ENCODE data around the gene PAQR4.

Gene PAQR4

DNA sequence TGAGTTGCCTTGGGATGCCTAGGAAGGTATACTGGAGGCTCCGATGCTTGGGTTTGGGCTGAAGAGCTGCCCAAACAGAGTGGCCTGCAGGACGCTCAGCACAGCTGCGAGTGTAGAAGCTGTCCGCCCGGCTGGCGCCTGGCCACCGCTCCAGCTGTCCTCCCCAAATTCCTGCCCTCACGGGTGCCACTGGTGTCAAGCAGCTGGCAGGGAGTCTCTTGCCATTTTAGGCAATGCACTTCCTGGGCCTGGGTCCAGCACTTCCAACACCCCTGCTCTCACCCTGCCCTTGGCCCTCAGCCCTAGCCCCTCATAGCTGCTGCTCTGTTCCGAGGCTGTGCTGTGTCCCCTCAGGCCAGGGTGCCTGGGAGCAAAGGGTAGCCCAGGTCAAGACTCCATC is 16.3 kb downstream of the PAQR4 start:
- peaks cover 3% of the 10 kb centered on the region; the same call in 1 of the 2 replicates for H3K27me3 ChIP-seq (ENCODE audit: low read depth)
- H3K9me3 ChIP-seq: no peaks in the 10 kb centered on the region

GRCh38 chr16:2985893-2986355 is 16.8 kb downstream of the PAQR4 start:
- peaks cover 3% of the 10 kb centered on the region; the same call in 1 of the 2 replicates for H3K27me3 ChIP-seq (ENCODE audit: low read depth)
- in situ Hi-C loops (cut with MboI; ENCODE audit: low sequenced_read_pairs): no loop called here
- H3K9me3 ChIP-seq: no peaks in the 10 kb centered on the region
- H3K4me3 ChIP-seq: no peak overlapping the region
- no peak for DNase-seq (ENCODE audit: low spot score in 2 of 2)
- no peaks in the 10 kb centered on the region for H3K36me3 ChIP-seq (replicated peaks)
- H3K4me1 ChIP-seq: peaks cover 17% of the 10 kb centered on the region

More for the DNA sequence above, 16.3 kb downstream of the PAQR4 start:
- no peak for DNase-seq (ENCODE audit: low spot score in 2 of 2)
- Histone ChIP-seq H3K36me3 (replicated peaks) (no peaks in the 10 kb centered on the region), H3K4me3 (no peak overlapping the region), H3K4me1 (peaks cover 21% of the 10 kb centered on the region)
- in situ Hi-C loops (cut with MboI; ENCODE audit: low sequenced_read_pairs): no loop called here

GRCh38 chr16:2986623-2987188 is 17.6 kb downstream of the PAQR4 start:
- H3K27me3 ChIP-seq (ENCODE audit: low read depth): peaks cover 3% of the 10 kb centered on the region; the same call in 1 of the 2 replicates
- DNase-seq (ENCODE audit: low spot score in 2 of 2): no peak
- H3K4me3 ChIP-seq: no peak overlapping the region
- H3K9me3 ChIP-seq: no peaks in the 10 kb centered on the region
- no peaks in the 10 kb centered on the region for H3K36me3 ChIP-seq (replicated peaks)
- peaks cover 9% of the 10 kb centered on the region for H3K4me1 ChIP-seq
- in situ Hi-C loops (cut with MboI; ENCODE audit: low sequenced_read_pairs): no loop called here

DNA sequence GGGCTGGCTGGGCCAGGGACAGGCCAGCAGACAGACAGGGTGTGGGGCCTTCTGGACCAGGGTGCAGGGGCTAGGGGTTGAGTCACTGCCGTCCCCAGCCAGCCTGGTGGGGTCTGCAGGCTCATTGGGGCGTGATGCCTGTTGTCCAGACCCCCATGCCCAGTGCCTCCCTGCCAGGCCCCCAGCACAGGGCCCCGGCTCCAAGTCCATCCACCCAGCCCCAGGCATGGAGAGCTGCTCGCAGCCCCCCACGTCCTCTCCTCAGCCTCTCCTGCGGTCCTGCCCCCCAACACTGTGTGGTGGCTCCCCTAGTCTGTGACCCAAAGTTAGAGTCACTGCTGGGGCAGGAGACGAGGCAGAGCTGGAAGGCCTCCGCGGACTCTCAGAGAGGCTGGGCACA is 18.1 kb downstream of the PAQR4 start:
- Histone ChIP-seq H3K4me3 (no peak overlapping the region), H3K4me1 (peaks cover 7% of the 10 kb centered on the region), H3K9me3 (no peaks in the 10 kb centered on the region), H3K27me3 (ENCODE audit: low read depth) (peaks cover 3% of the 10 kb centered on the region; the same call in 1 of the 2 replicates), H3K36me3 (replicated peaks) (no peaks in the 10 kb centered on the region)
- DNase-seq (ENCODE audit: low spot score in 2 of 2): no peak
- in situ Hi-C loops (cut with MboI; ENCODE audit: low sequenced_read_pairs): no loop called here

DNA sequence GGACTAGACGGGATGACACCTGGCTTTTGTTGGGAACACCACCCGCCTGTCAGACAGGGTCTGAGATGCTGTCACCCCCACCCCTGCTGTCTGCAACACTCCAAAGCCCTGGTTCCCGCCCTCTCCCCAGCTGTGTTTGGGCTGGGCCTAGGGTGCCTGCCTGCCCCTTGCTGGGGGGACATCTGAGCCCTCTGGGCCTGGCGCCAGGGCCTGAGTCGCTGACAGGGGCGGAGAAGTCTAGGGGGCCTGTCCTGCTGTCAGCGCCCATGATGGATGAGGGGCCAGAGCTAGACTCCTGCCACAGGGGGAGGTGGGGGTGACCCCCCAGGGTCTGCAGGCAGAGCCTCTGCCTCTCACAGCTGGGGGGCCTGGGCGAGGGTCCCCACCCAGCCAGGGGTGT is 18.7 kb downstream of the PAQR4 start:
- Histone ChIP-seq H3K27me3 (ENCODE audit: low read depth) (peaks cover 3% of the 10 kb centered on the region; the same call in 1 of the 2 replicates), H3K4me3 (no peak overlapping the region), H3K9me3 (no peaks in the 10 kb centered on the region), H3K4me1 (peaks cover 7% of the 10 kb centered on the region), H3K36me3 (replicated peaks) (no peaks in the 10 kb centered on the region)
- in situ Hi-C loops (cut with MboI; ENCODE audit: low sequenced_read_pairs): no loop called here
- DNase-seq (ENCODE audit: low spot score in 2 of 2): no peak

GRCh38 chr16:2988590-2989099 is 19.5 kb downstream of the PAQR4 start:
- Histone ChIP-seq H3K4me1 (peaks cover 4% of the 10 kb centered on the region), H3K27me3 (ENCODE audit: low read depth) (peaks cover 3% of the 10 kb centered on the region; the same call in 1 of the 2 replicates), H3K4me3 (no peak overlapping the region), H3K9me3 (no peaks in the 10 kb centered on the region), H3K36me3 (replicated peaks) (no peaks in the 10 kb centered on the region)
- no peak for DNase-seq (ENCODE audit: low spot score in 2 of 2)
- in situ Hi-C loops (cut with MboI; ENCODE audit: low sequenced_read_pairs): no loop called here

DNA sequence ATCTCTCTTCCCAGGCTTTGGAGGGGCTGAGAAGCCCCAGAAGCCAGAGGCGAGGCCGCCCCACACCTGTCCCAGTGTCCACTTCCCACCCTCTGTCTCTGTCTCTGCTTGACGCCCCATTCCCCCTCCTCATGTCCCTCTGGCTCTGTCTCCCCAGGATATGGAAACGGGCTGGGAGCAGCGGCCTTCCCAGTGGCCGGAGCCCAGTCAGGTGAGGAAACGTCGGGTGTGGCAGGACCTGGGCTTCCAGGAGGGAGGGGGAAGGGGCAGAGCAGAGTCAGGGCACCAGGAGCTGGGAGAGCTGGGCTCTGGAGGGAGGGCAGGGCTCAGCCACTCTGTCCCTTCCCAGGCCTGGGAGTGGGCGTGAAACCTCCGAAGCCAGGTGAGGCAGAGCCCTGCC is 21.7 kb downstream of the PAQR4 start:
- no peak for DNase-seq (ENCODE audit: low spot score in 2 of 2)
- H3K27me3 ChIP-seq (ENCODE audit: low read depth): peaks cover 3% of the 10 kb centered on the region; the same call in 1 of the 2 replicates
- H3K9me3 ChIP-seq: no peaks in the 10 kb centered on the region
- H3K4me3 ChIP-seq: no peak overlapping the region
- H3K4me1 ChIP-seq: no peaks in the 10 kb centered on the region
- H3K36me3 ChIP-seq (replicated peaks): no peaks in the 10 kb centered on the region
- in situ Hi-C loops (cut with MboI; ENCODE audit: low sequenced_read_pairs): no loop called here

DNA sequence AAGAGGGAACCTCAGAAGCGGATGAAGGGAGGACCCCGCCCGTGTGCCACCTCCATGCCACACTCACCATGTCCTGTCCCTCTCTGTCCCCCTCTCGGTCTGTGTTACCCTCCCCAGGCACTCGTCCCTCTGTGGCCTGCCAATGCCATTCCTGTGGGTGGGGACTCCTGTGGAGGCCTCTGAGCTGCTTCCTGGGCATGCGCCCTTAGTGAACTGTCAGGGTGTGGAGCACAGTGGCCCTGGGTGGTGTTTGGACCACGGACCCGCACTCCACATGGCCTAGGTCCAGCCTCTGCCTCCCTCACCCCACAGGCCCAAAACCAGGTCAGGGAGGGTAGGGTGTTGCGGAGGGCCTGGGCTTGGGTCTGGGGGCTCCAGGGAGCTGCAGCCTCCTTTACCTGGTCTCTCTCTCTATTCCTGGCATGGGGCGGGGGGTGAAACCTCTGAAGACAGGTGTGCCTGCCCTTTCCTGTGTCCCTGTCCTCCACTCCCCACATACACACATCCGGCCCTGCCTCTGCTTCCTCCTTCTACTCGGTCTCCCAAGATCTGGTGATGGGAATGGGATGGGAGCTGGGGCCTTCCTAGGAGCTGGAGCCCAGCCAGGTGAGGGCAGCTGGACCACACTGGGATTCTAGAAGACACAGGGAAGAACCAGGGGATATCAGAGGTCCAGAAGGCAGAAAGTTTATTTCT is 22.6 kb downstream of the PAQR4 start:
- Histone ChIP-seq H3K4me3 (no peak overlapping the region), H3K27me3 (ENCODE audit: low read depth) (peaks cover 3% of the 10 kb centered on the region; the same call in 1 of the 2 replicates), H3K4me1 (no peaks in the 10 kb centered on the region), H3K9me3 (no peaks in the 10 kb centered on the region), H3K36me3 (replicated peaks) (no peaks in the 10 kb centered on the region)
- in situ Hi-C loops (cut with MboI; ENCODE audit: low sequenced_read_pairs): no loop called here
- DNase-seq (ENCODE audit: low spot score in 2 of 2): no peak

- Histone ChIP-seq H3K4me3 (no peak overlapping the region), H3K9me3 (no peaks in the 10 kb centered on the region), H3K27me3 (ENCODE audit: low read depth) (peaks cover 3% of the 10 kb centered on the region; the same call in 1 of the 2 replicates), H3K36me3 (replicated peaks) (no peaks in the 10 kb centered on the region), H3K4me1 (no peaks in the 10 kb centered on the region)
- no peak for DNase-seq (ENCODE audit: low spot score in 2 of 2)
- in situ Hi-C loops (cut with MboI; ENCODE audit: low sequenced_read_pairs): no loop called here
Observed at GRCh38 chr16:2992383-2993081, 23.4 kb downstream of the PAQR4 start.

GRCh38 chr16:2996298-2996697 is 27.1 kb downstream of the PAQR4 start:
- Histone ChIP-seq H3K27me3 (ENCODE audit: low read depth) (peaks cover 3% of the 10 kb centered on the region; the same call in 1 of the 2 replicates), H3K4me3 (no peak overlapping the region), H3K36me3 (replicated peaks) (no peaks in the 10 kb centered on the region), H3K9me3 (no peaks in the 10 kb centered on the region), H3K4me1 (no peaks in the 10 kb centered on the region)
- in situ Hi-C loops (cut with MboI; ENCODE audit: low sequenced_read_pairs): no loop called here
- DNase-seq (ENCODE audit: low spot score in 2 of 2): no peak

DNA sequence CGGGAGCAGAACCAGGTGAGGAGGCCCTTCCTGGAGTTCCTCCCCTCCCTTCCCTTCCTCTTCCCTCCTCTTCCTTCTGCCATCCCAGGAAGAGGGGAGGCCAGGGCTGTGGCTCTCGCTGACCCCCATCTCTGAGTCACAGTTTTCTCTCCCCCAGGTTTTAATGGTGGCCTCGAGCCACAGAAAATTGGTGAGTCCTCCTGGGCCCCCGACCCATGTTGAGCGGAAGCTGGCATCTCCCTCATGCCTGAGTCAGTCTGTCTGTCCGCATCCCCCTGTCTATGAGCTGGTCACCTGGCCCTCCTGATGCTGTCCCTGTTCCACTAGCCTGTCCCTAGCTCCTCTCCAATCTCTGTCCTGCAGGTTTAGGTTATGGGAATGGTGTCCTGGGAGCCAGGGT is 30.8 kb downstream of the PAQR4 start:
- Histone ChIP-seq H3K27me3 (ENCODE audit: low read depth) (peaks cover 3% of the 10 kb centered on the region; the same call in 1 of the 2 replicates), H3K9me3 (no peaks in the 10 kb centered on the region), H3K36me3 (replicated peaks) (no peaks in the 10 kb centered on the region), H3K4me1 (peaks cover 2% of the 10 kb centered on the region), H3K4me3 (no peak overlapping the region)
- in situ Hi-C loops (cut with MboI; ENCODE audit: low sequenced_read_pairs): no loop called here
- DNase-seq (ENCODE audit: low spot score in 2 of 2): no peak

DNA sequence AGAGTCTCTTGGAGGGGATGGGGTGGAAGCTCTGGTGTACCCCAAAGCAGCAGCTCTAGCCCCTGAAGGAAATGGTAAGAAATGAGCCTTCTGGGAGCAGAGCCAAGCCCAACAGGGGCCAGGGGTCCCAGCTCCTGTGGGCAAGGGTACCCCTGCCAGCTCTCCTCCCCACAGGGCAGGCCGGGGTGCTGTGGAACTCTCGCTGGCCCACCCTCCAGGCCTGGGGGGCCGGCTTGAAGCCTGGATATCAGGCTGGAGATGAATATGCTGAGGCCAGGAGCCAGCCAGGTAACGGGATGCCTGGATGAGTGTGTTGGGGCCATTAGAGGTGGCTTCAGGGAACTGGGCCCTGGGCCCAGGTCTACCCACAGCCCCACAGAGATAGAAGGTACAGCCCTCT is 31.4 kb downstream of the PAQR4 start:
- in situ Hi-C loops (cut with MboI; ENCODE audit: low sequenced_read_pairs): no loop called here
- H3K9me3 ChIP-seq: no peaks in the 10 kb centered on the region
- H3K4me1 ChIP-seq: peaks cover 4% of the 10 kb centered on the region
- no peaks in the 10 kb centered on the region for H3K36me3 ChIP-seq (replicated peaks)
- no peak overlapping the region for H3K4me3 ChIP-seq
- peaks cover 3% of the 10 kb centered on the region; the same call in 1 of the 2 replicates for H3K27me3 ChIP-seq (ENCODE audit: low read depth)
- DNase-seq (ENCODE audit: low spot score in 2 of 2): no peak

DNA sequence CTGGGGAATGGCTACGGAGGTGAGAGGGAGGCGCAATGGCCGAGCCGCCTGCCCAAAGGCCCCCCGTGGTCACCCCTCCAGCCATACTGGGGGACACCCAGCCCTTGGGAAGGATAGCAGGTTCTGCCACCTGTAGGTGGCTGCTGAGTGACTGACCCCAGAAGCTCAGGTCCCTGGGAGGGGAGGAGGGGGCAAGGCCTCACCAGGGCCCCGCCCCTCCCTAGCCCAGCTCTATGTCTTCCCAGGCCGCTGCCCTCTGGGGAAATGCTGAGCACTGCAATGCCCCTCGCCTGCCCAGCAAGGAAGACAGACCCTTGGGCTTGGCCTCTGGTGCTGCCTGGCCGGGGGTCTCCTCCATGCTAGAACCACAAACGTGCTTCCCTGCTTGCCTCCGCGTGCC is 32.2 kb downstream of the PAQR4 start:
- Histone ChIP-seq H3K36me3 (replicated peaks) (no peaks in the 10 kb centered on the region), H3K4me1 (peaks cover 4% of the 10 kb centered on the region), H3K27me3 (ENCODE audit: low read depth) (peaks cover 3% of the 10 kb centered on the region; the same call in 1 of the 2 replicates), H3K9me3 (no peaks in the 10 kb centered on the region), H3K4me3 (no peak overlapping the region)
- no peak for DNase-seq (ENCODE audit: low spot score in 2 of 2)
- in situ Hi-C loops (cut with MboI; ENCODE audit: low sequenced_read_pairs): no loop called here

Data from HAP-1 (cell line).